ENCODE results near the gene TECR. TPM values are rescaled to one million over a fixed set of nuclear protein-coding genes. Genes with fewer than 3 reads are reported as not detected.
A peak's percentile ranks its signal among the peaks of the same experiment; 100 is the strongest.

TECR gene
- total and polyA plus RNA-seq, 2 donors (not counting 3 experiments of a cell fraction or from before 2014, with no cell fraction given) = 109 to 193 TPM

DNA sequence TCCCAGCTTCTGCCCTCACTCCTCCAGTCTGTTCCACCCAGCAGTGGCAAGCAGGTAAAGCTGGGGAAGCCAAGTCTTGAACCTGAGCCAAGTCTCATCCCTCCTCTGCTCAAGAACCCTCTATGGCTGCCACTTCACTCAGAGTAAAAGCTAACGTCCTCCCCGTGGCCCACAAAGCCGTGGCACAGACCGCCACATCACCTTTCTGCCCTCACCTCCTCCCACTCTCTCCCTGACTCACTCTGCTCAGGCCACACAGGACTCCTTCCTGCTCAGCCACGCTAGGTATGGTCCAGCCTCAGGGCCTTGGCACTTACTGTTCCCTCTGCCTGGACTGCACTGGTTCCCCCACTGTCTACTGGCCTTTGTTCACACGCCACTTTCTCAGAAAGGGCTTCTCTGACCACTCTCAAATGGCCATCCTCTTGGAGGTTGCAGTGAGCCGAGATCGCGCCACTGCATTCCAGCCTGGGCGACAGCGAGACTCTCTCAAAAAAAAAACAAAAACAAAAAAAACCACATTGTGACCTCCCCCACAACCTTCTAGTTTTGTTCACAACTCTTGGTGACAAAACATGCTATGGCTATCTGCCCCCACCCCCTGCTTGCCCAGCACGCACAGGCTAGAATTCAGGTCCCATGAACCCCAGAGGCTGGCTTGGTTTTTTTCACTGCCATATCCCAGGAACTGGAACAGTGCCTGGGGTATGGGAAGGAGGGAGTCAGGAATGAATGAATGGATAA is 26.7 kb downstream of the TECR start:
- ChIA-PET CTCF (interaction anchor here (0.7 to 2.5 kb wide), 16 partner anchors 8 to 134 kb away, joined by 3 to 19 read pairs (median 5); partner anchors contain the start of genes DNAJB1, NDUFB7 and ZNF333), POLR2A (interaction anchor here (1.3 kb wide), 1 partner anchor 38 kb away, joined by 3 read pairs; the partner anchor contains the start of gene DNAJB1)
- Histone ChIP-seq H4K20me1 (replicated peaks; ENCODE audit: control insufficient read depth, extremely low read depth, insufficient read depth, low read length) (no peaks in the 10 kb centered on the region), H3K4me3 (replicated peaks in 1 of 3; ENCODE audit: insufficient read depth in 1 of 3, low read depth in 1 of 3, low read length in 3 of 3) (no peak overlapping the region), H3K4me2 (ENCODE audit: insufficient read depth, low read length) (no peak overlapping the region), H2AFZ (ENCODE audit: low read depth, low read length) (no peak overlapping the region), H3K79me2 (ENCODE audit: control insufficient read depth, insufficient read depth, low read length) (peaks cover 2% of the 10 kb centered on the region), H3K27ac (ENCODE audit: insufficient read depth, low read depth, low read length) (no peak overlapping the region), H3K9me1 (replicated peaks; ENCODE audit: control insufficient read depth, extremely low read depth, insufficient read depth, low read length) (no peaks in the 10 kb centered on the region), H3K36me3 (ENCODE audit: control insufficient read depth in 2 of 2, extremely low read depth in 1 of 2, insufficient read depth in 2 of 2, low read length in 2 of 2) (no peaks in the 10 kb centered on the region), H3K4me1 (ENCODE audit: control insufficient read depth, extremely low read depth, insufficient read depth, low read length) (peaks cover 6% of the 10 kb centered on the region), H3K27me3 (ENCODE audit: control insufficient read depth in 2 of 2, insufficient read depth in 2 of 2, low read length in 2 of 2) (no peaks in the 10 kb centered on the region), H3K9me3 (replicated peaks; ENCODE audit: control insufficient read depth, insufficient read depth, low read length) (no peaks in the 10 kb centered on the region), H3K9ac (replicated peaks; ENCODE audit: extremely low read depth, insufficient read depth, low read length) (no peak overlapping the region)
- TF ChIP-seq EZH2 (IDR thresholded peaks at IDR 0.05; ENCODE audit: borderline replicate concordance, low read depth, low read length, severe bottlenecking) = no peak
- TF ChIP-seq POLR2A (IDR thresholded peaks at IDR 0.05; ENCODE audit: low read depth, low read length) = no peak
- no peak for TF ChIP-seq JUN (IDR thresholded peaks at IDR 0.05; ENCODE audit: borderline replicate concordance, insufficient read depth, insufficient read length, low read depth)
- TF ChIP-seq, protein P1, sequence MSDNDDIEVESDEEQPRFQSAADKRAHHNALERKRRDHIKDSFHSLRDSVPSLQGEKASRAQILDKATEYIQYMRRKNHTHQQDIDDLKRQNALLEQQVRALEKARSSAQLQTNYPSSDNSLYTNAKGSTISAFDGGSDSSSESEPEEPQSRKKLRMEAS (IDR thresholded peaks at IDR 0.05; ENCODE audit: insufficient read depth, insufficient read length) = no peak
- TF ChIP-seq, protein P2, sequence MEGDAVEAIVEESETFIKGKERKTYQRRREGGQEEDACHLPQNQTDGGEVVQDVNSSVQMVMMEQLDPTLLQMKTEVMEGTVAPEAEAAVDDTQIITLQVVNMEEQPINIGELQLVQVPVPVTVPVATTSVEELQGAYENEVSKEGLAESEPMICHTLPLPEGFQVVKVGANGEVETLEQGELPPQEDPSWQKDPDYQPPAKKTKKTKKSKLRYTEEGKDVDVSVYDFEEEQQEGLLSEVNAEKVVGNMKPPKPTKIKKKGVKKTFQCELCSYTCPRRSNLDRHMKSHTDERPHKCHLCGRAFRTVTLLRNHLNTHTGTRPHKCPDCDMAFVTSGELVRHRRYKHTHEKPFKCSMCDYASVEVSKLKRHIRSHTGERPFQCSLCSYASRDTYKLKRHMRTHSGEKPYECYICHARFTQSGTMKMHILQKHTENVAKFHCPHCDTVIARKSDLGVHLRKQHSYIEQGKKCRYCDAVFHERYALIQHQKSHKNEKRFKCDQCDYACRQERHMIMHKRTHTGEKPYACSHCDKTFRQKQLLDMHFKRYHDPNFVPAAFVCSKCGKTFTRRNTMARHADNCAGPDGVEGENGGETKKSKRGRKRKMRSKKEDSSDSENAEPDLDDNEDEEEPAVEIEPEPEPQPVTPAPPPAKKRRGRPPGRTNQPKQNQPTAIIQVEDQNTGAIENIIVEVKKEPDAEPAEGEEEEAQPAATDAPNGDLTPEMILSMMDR (IDR thresholded peaks at IDR 0.05; ENCODE audit: extremely low read depth in 1 of 2, insufficient read depth in 1 of 2, low read depth in 1 of 2, low read length in 2 of 2) = no peak
- TF ChIP-seq FOS (IDR thresholded peaks at IDR 0.05; ENCODE audit: borderline replicate concordance, insufficient read depth, low read length) = no peak
- TF ChIP-seq POLR2AphosphoS5 (IDR thresholded peaks at IDR 0.05; ENCODE audit: insufficient read depth, low read depth, low read length) = no peak
- TF ChIP-seq MYC (IDR thresholded peaks at IDR 0.05; ENCODE audit: low read depth, low read length) = no peak
- no peak for TF ChIP-seq GATA2 (IDR thresholded peaks at IDR 0.05; ENCODE audit: insufficient read depth, insufficient read length, low read depth, low read length)
- no peak for DNase-seq (ENCODE audit: low read depth, low spot score)
- intact Hi-C loops (cut with micrococcal nuclease) = loop anchor here (1.0 kb wide), 3 partner anchors 19 to 130 kb away; no protein-coding TSS in a partner anchor
- peak; percentile 38 for FAIRE-seq
- no TSS peak for BruUV-seq (replicated peaks)
- dilution Hi-C loops (cut with MboI; ENCODE audit: extremely low pct_ligation_motif_present, low sequenced_read_pairs) = no loop called here
